HG02798 (cell line): ENCODE measurements around the gene FOXO3.
A peak's percentile ranks its signal among the peaks of the same experiment; 100 is the strongest.

Experiments
- ATAC-seq: cut with Tn5 transposase; IDR thresholded peaks from one replicate; pipeline ENCODE4 v1.9.1; 2021; ENCODE audit warnings: mild to moderate bottlenecking; ENCODE audit not compliant: unreplicated experiment, poor library complexity

The FOXO3 gene

DNA sequence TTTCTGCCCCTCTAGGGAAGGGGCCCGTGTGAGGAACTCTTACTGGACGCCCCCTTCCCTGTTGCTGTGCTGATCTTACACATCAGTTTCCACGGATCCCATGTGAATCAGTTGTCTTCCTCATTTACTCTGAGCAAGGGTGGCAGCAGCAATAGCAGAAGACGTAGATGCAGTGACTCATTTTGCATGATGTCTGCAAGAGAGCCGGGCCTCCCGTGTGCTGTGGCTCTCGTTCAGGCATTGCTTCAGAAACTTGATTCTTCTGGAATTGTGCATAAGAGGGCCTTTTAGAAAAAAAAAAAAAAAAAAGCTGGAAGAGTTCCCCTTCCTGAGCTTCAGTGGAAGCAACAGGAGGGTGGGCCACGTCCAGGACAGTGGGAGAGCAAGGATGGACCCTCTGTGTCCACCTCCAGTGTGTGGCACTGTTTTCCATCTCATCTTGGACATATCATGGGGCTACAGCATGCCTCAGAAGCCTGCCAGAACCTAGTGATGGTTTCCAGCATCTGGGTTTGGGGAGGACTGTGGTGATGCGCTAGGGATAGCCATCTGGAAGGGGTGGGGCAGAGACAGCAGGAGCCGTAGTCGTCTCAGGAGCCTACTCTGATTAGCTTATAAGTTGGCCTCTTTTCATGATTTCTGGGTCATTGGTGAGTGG, 62.1 kb downstream of the FOXO3 start:
- no peak for ATAC-seq

DNA sequence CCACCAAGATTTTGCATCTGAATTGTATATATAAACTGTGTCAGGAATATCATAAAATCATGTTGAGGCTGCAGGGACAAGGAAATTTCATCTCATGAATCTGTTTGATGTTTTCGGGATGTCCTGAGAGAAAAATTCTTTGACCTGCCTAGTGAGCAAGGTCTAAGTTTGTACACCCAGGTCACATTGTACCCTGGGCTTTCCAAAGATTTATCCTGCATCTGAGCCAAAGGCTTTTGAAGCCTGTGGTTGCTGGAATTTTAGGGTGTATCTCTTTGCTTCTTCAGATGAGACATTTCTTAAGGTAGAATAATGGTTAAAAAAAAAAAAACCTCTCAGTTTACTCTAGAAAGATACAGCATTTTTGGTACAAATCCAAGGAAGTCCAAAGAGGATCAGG, 63.3 kb downstream of the FOXO3 start:
- no peak for ATAC-seq

GRCh38 chr6:108625581-108625980, 64.9 kb downstream of the FOXO3 start:
- no peak for ATAC-seq

GRCh38 chr6:108626777-108627176, 66.1 kb downstream of the FOXO3 start:
- ATAC-seq, result no peak

- ATAC-seq, result no peak
Observed at GRCh38 chr6:108627692-108628550, 67.2 kb downstream of the FOXO3 start.

- ATAC-seq, result no peak
Observed at GRCh38 chr6:108630050-108630714, 69.5 kb downstream of the FOXO3 start.

DNA sequence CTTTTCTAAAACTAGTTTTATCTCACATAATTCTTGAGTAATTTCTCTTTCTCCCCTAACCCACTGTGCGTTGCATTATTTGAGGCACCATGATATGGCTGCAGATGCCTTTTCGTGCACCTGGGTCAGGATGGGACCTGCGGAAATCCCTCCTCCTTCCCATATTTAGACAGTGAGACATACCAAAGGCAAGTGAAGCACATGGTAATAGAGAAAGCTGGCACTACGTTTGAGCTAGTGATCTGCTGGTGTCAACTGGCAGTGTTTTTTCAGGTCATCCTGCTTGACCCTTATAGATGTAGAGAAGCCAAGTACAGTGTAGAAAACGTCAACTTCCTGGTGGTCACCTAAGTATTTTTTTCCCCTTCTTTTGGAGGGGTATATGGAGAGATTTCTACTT, 71.7 kb downstream of the FOXO3 start:
- ATAC-seq, result no peak

- ATAC-seq, result no peak
Observed at GRCh38 chr6:108633436-108633835, 72.7 kb downstream of the FOXO3 start.

GRCh38 chr6:108635505-108636226, 74.9 kb downstream of the FOXO3 start:
- no peak for ATAC-seq

- ATAC-seq, result no peak
Observed at GRCh38 chr6:108637963-108638362, 77.2 kb downstream of the FOXO3 start.

- ATAC-seq, result no peak
Observed at GRCh38 chr6:108638993-108639392, 78.3 kb downstream of the FOXO3 start.

DNA sequence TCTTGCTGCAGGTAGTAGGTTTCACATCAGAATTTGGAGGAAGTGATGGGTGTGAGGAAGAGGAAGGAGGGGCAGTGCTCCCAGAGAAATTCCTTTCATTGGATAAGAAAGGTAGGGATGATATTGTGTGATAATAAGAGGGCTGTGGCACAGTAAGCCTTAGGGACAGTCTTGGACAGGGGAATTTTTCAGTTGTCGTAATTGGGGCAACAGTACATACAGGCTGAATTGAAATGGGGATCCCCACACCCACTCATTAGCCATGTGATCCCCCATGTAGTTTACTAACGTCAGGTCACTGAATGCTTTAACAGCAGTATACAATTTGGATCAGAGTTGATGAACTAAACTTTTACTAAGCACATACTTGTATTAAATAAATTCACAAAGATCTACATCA, 79.4 kb downstream of the FOXO3 start:
- peak; percentile 48 for ATAC-seq

- ATAC-seq, result no peak
Observed at GRCh38 chr6:108643184-108643583, 82.5 kb downstream of the FOXO3 start.

GRCh38 chr6:108644252-108644651, 83.5 kb downstream of the FOXO3 start:
- ATAC-seq, result no peak

- no peak for ATAC-seq
Observed at GRCh38 chr6:108648191-108648590, 87.5 kb downstream of the FOXO3 start.

DNA sequence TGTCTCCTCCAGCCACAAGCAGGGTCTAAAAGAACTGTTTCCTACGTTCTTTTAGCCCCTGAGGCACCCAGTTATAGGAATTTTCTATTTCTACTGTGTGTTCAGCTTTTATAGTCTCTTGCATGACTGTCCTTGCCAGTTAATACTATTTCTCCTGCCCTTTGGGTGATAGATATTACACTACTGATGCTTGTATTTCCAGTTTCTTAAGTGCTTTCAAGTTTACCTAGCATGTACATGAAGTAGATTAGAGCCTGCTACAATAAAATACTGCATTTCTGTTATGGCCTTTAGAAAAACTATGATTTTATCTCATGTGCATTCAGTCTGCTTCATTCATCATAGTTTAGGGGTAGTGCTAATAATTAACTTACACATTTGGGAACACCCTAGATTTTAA, 89.6 kb downstream of the FOXO3 start:
- ATAC-seq, result no peak

- no peak for ATAC-seq
Observed at GRCh38 chr6:108650781-108651180, 90.1 kb downstream of the FOXO3 start.

- ATAC-seq, result no peak
Observed at GRCh38 chr6:108651340-108652227, 90.9 kb downstream of the FOXO3 start.

- no peak for ATAC-seq
Observed at GRCh38 chr6:108652375-108652774, 91.7 kb downstream of the FOXO3 start.

DNA sequence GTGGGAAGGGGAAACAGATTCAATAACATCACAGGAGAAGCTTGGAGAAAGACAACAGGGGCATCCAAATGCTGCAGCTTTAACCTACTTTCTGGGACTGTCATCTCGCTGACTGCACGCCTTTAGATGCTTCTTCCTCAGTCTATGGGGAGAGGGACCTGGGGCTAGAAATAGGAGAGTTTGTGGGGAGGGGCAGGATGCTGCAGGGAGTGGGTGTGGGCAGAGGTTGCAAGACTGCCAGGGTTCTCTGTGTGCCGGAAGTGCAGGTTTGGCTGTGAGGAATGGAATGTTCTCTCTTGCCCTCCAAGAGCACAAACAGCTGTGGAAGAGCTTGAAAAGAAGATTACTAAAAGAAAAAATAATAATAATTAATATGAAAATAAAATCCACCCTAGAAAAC, 93.2 kb downstream of the FOXO3 start:
- no peak for ATAC-seq
